NCI-H524 (cell line): Measurements from ENCODE around the gene DGKB.
"Not testable (repeated sequence)": the region's sequence is repeated elsewhere in the genome, so short reads cannot be mapped to it uniquely, and the experiment has no call there.

Experiments
- DNase-seq, 2 experiments: peaks; one replicate each; lab custom pipeline; 2025; lab: John Stamatoyannopoulos, UW

The DGKB gene

DNA sequence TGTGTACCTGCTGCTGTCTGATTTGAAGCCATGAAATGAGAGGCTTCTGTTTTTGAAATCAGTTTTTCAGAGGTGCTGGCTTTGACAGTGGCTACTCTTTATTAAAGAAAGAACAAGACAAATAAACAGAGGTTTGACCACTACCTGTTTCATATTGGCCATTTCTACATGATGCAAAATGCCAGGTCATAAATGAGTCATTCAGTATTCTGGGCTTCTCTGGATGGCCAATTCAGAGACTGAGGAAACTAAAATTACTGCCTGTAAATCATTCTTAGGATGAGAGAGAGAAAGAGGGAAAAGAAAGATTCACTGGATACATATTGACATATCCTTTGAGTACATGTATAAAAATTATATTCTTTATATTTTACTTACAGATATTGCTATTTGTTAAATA is 609.8 kb downstream of the DGKB start:
- no peak for DNase-seq

DNA sequence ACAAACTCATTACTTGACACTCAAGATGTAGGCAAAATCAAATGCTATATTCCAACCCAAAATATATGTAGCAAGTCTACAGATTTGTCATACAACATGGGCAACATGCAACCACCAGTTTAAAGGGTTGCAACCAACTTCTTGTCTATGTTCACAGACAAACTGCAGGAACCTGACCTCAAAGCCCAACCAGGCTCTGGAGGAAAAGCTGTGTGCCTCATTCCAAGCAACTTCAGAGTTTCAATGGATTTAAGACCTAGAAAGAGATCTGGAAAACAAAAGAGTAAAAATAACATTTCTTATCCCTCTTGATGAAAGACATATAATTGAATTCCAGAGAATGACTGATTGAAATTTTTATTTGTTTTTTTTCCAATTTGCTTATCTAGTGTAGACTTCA is 612.6 kb downstream of the DGKB start:
- no peak for DNase-seq

DNA sequence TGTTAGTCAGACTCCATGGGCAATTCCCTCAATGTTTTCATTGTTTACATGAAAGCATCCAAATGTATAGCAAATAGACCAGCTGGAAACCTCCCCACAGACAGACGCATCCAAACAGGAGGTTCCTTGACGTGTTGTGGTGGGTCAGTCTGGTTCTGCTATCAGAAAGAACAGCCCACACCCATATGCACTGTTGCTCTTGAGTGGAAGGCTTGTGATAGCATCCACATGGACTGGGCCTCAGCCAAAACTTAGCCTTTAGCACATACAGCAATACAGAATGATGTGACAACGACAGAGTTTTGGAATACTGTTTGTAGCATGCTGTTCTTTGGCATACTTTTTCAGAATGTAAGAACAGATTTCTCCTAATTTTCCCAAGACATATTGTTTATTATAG is 613.9 kb downstream of the DGKB start:
- DNase-seq, result no peak

DNA sequence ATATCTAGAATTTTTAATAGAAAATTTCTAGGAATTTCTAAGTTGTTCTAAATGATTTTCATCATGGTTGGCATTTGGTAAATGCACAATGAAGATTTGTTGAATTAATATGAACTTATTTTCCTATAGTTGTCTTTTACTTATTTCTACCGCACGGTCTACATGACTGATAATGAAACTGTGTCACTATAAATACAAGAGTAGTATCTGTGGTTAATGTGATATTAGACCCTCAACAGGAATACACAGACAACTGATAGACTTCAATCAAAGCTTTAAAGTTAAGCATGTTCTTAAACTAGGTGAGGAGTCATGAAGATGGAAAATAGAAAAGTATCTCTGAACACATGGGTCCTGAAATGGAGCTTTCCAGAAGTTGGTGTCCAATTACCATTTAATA is 615.2 kb downstream of the DGKB start:
- no peak for DNase-seq

DNA sequence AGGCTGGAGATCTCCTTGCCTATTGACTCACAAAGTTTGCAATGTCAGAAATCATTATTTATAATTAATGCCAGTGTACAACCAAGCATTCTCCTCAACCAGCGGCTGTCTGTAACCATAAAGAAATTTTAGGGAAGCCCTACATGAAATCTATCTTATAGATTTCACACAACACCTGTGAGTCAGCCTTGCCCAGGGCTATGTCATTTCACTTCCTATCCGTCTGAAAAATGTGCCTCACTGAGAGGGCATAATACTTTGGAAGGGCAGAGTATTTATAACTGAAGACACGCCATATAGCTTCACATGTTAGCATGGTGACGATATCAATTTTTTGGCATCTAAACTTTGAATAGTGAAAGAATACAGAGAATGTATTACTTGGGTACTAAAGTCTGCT is 616.5 kb downstream of the DGKB start:
- DNase-seq, result no peak

DNA sequence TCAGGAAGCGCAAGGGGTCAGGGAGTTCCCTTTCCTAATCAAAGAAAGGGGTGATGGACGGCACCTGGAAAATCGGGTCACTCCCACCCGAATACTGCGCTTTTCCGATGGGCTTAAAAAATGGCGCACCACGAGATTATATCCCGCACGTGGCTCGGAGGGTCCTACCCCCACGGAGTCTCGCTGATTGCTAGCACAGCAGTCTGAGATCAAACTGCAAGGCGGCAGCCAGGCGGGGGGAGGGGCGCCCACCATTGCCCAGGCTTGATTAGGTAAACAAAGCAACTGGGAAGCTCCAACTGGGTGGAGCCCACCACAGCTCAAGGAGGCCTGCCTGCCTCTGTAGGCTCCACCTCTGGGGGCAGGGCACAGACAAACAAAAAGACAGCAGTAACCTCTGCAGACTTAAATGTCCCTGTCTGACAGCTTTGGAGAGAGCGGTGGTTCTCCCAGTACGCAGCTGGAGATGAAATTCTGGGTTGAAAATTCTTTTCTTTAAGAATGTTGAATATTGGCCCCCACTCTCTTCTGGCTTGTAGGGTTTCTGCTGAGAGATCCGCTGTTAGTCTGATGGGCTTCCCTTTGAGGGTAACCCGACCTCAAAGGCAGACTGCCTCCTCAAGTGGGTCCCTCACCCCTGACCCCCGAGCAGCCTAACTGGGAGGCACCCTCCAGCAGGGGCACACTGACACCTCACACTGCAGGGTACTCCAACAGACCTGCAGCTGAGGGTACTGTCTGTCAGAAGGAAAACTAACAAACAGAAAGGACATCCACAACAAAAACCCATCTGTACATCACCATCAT is 623.3 kb downstream of the DGKB start:
- DNase-seq, result not testable (repeated sequence)

- no peak for DNase-seq
These were observed 627.2 kb downstream of the DGKB start for GRCh38 chr7:14275356-14275755.

DNA sequence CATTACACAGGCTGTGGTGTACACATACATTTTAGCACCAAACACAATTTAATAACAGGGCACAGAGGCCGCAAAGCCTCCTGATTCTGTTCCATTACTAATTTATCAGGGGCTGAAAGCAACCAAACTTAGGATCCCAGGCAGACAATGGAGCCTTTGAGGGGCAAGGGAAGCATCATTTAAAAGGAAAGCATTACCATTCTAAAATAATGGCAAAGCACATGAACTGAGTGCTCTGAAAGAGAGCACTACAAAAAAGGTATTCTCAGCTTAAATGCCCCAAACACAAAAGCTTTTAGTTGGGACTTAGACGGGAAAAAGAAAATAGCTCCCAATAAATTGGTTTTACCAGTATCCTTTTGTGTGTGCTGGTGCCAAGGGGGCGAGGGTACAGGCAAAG is 631.1 kb downstream of the DGKB start:
- no peak for DNase-seq

GRCh38 chr7:14270099-14270498 is 632.5 kb downstream of the DGKB start:
- no peak for DNase-seq

DNA sequence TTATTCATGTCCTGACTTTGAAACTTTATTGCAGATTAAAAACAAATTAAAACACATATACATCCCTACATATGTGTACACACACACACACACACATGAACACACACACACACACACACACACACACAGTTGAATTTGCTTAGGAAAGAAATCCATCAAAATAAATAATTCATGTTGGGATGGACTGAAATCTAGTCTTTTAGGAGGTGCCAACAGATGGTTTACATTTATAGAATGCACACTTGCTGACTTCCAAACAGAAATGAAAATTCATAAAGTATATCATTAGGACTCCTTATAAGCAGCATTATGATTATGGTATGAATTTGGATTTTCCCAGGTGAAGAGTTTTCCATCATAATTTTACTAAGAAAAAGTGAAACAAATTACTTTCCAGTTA is 642.5 kb downstream of the DGKB start:
- DNase-seq, result no peak

- no peak for DNase-seq
These were observed 643.7 kb downstream of the DGKB start for GRCh38 chr7:14258861-14259260.

- no peak for DNase-seq
These were observed 644.1 kb downstream of the DGKB start for GRCh38 chr7:14258441-14258840.

GRCh38 chr7:14252458-14252857 is 650.1 kb downstream of the DGKB start:
- no peak for DNase-seq

DNA sequence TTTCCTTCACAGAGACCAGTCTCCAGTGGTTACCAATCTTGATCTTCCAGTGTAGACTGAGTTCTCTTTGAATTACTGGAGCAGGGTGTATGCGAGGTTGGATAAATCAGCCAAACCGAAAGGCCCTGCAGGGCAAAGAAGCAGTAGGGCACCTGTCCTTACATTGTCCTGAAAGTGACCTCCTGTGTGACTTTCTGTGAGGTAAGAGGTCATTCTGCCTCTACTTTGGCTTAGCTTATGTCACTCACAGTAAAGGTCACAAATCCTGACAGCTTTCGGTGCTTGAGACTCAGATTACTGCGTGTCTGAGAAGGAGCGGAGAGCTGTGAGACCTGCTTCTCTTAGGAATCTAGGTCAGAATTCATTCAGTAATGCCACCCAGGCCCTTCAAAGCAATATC is 660.4 kb downstream of the DGKB start:
- DNase-seq, result no peak

- no peak for DNase-seq
These were observed 665.7 kb downstream of the DGKB start for GRCh38 chr7:14236834-14237233.

GRCh38 chr7:14235056-14235455 is 667.5 kb downstream of the DGKB start:
- no peak for DNase-seq

DNA sequence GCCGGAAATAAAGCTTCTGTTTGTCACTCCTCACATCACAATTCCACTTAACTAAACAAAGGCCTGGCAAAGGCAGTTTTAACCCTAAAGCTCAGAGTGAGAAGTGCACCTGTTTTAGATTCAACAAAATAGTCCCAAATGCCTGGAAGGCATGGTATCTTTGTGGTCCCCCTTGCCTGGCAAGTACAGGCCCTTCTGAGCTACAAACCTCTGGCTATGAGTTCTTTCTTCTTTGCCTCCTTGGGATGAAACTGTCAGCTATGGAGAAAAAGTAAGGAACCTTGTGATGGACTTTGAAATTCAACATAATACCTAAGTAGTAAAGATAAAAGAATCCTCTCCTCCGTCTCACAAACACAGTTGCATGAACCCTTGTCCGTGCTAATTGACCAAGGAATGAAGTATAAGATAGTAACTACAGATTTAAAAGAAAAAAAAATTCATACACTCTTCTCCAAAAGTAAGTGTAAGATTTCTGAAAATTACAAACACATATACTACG is 668.6 kb downstream of the DGKB start:
- DNase-seq, result no peak

GRCh38 chr7:14233076-14233867 is 669.3 kb downstream of the DGKB start:
- no peak for DNase-seq

- no peak for DNase-seq
These were observed 673.5 kb downstream of the DGKB start for GRCh38 chr7:14229047-14229446.

DNA sequence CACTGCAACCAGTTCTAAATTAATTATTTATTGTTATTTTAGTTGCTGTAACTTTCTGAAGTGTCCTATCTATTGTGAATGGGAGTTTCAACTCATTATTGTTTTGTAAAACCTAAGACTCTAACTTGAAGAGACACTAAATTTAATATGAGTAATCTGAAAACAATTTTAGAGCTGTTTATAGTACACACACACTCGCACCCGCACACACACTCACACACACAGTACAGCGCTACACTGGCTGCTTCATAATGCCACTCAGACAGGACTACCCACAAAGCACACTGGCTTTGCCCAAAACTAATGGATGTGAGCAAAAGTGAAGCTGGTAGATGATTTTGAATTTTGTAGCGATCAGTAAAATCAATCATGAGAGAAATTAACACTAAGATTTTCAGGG is 674.2 kb downstream of the DGKB start:
- no peak for DNase-seq

- peak; percentile 33 to 65 for DNase-seq
These were observed 676.4 kb downstream of the DGKB start for GRCh38 chr7:14226126-14226525.

GRCh38 chr7:14219125-14219524 is 683.4 kb downstream of the DGKB start:
- no peak for DNase-seq

- DNase-seq, result no peak
These were observed 684.2 kb downstream of the DGKB start for GRCh38 chr7:14218338-14218737.
